Measurements from ENCODE around the gene ABCC5. TPM values are rescaled to one million over a fixed set of nuclear protein-coding genes. Genes with fewer than 3 reads are reported as not detected.

ABCC5 gene
- total RNA-seq, 1 donor: 23.3 TPM

- DNase-seq (ENCODE audit: low read depth): no peak
- TF ChIP-seq, protein P1, sequence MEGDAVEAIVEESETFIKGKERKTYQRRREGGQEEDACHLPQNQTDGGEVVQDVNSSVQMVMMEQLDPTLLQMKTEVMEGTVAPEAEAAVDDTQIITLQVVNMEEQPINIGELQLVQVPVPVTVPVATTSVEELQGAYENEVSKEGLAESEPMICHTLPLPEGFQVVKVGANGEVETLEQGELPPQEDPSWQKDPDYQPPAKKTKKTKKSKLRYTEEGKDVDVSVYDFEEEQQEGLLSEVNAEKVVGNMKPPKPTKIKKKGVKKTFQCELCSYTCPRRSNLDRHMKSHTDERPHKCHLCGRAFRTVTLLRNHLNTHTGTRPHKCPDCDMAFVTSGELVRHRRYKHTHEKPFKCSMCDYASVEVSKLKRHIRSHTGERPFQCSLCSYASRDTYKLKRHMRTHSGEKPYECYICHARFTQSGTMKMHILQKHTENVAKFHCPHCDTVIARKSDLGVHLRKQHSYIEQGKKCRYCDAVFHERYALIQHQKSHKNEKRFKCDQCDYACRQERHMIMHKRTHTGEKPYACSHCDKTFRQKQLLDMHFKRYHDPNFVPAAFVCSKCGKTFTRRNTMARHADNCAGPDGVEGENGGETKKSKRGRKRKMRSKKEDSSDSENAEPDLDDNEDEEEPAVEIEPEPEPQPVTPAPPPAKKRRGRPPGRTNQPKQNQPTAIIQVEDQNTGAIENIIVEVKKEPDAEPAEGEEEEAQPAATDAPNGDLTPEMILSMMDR (IDR thresholded peaks at IDR 0.05; ENCODE audit: insufficient read depth, low read depth, low read length): no peak
- no peak overlapping the region for H3K4me3 ChIP-seq (ENCODE audit: low read depth, low read length)
Measured at GRCh38 chr3:183898028-183898431, 119.7 kb downstream of the ABCC5 start.

- H3K4me3 ChIP-seq (ENCODE audit: low read depth, low read length): no peak overlapping the region
- TF ChIP-seq, protein P1 (IDR thresholded peaks at IDR 0.05; ENCODE audit: insufficient read depth, low read depth, low read length): no peak
- no peak for DNase-seq (ENCODE audit: low read depth)
Measured at GRCh38 chr3:183897606-183898005, 120.1 kb downstream of the ABCC5 start.

- TF ChIP-seq, protein P1 (IDR thresholded peaks at IDR 0.05; ENCODE audit: insufficient read depth, low read depth, low read length): no peak
- no peak overlapping the region for H3K4me3 ChIP-seq (ENCODE audit: low read depth, low read length)
- DNase-seq (ENCODE audit: low read depth): no peak
Measured at GRCh38 chr3:183896610-183897009, 121.1 kb downstream of the ABCC5 start.

- TF ChIP-seq, protein P1 (IDR thresholded peaks at IDR 0.05; ENCODE audit: insufficient read depth, low read depth, low read length): no peak
- DNase-seq (ENCODE audit: low read depth): no peak
- H3K4me3 ChIP-seq (ENCODE audit: low read depth, low read length): no peak overlapping the region
Measured at GRCh38 chr3:183896184-183896583, 121.5 kb downstream of the ABCC5 start.

DNA sequence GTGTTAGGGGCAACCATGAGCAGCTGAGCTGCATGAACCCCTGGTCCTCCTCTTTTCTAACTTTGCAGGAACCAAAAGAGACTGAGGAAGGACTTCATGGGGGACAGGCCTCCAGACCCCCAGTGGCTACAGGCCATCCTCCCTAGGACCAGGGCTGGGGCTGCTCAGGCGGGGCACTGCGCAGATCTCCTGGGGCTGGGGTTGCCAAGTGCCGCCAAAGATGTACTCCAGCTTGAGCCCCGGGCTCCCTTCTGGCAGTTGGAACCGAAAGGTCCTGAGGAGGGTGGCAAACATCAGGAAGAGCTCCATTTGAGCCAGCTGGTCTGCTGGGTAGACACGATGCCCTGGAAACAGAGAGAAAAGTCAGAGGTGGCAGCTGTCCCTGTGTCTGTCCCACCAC lies 121.9 kb downstream of the ABCC5 start:
- TF ChIP-seq, protein P1 (IDR thresholded peaks at IDR 0.05; ENCODE audit: insufficient read depth, low read depth, low read length): no peak

DNA sequence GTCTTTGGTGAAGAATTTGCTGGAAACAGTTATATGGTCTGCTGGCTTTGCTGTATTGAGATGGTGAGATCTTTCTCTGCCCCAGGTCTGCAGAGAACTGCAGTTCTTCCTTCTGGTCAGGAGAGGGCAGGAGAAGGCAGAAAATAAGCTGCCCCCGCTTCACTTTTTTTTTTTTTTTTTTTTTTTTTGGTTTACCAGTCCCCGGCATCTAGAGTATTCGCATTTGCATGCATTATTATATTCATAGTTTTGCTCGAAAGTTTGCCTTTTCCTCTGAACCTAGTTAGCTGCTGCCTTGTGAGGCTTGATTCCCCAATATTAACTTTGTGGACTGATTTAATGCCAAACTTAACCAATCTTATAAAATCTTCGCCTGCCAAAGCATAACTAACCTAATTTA lies 122.4 kb downstream of the ABCC5 start:
- TF ChIP-seq, protein P1 (IDR thresholded peaks at IDR 0.05; ENCODE audit: insufficient read depth, low read depth, low read length): peak; percentile 90
- H3K4me3 ChIP-seq (ENCODE audit: low read depth, low read length): no peak overlapping the region
- peak; percentile 69 for DNase-seq (ENCODE audit: low read depth)

More for the DNA sequence above, 121.9 kb downstream of the ABCC5 start:
- no peak for DNase-seq (ENCODE audit: low read depth)
- no peak overlapping the region for H3K4me3 ChIP-seq (ENCODE audit: low read depth, low read length)

GRCh38 chr3:183892610-183893214 lies 125.0 kb downstream of the ABCC5 start:
- no peak overlapping the region for H3K4me3 ChIP-seq (ENCODE audit: low read depth, low read length)
- TF ChIP-seq, protein P1 (IDR thresholded peaks at IDR 0.05; ENCODE audit: insufficient read depth, low read depth, low read length): no peak
- DNase-seq (ENCODE audit: low read depth): no peak

Data from fibroblast of villous mesenchyme (primary cell).